GM12878 (cell line): ENCODE results near the gene SRPK2. TPM values are rescaled to one million over a fixed set of nuclear protein-coding genes. Genes with fewer than 3 reads are reported as not detected.
"Not testable (repeated sequence)": the region's sequence is repeated elsewhere in the genome, so short reads cannot be mapped to it uniquely, and the experiment has no call there.

Source experiments
- ATAC-seq: fragments of 200-7000 bp; cut with Tn5 transposase; 3 replicates; pipeline ENCODE4 v1.9.1; 2020; ENCODE audit warnings: mild to moderate bottlenecking, moderate library complexity
- BruUV-seq: library from RNA; stranded (reverse); fragments of 400-500 nt; replicated peaks from 2 replicates; lab custom pipeline; 2021; lab: Mats Ljungman, UMichigan
- CTCF ChIA-PET: fragments of 300-600 bp; sonication (Branson Sonifier 250); formaldehyde crosslinking; extraction: SDS; loops from one replicate; lab custom pipeline; 2021; ENCODE audit warnings: inconsistent platforms; lab: Yijun Ruan, JAX
- POLR2A ChIA-PET: fragments of 350-600 bp; formaldehyde crosslinking; extraction: SDS; loops from one replicate; lab custom pipeline; 2021; ENCODE audit warnings: inconsistent platforms; lab: Charles Lee
- RAD21 ChIA-PET: fragments of 300-600 bp; sonication (Branson Sonifier 250); formaldehyde crosslinking; loops from one replicate; lab custom pipeline; 2023; ENCODE audit warnings: antibody characterized with exemption; ENCODE audit not compliant: unreplicated experiment; lab: Charles Lee
- SMC1A ChIA-PET: fragments of 300-600 bp; sonication (Branson Sonifier 250); formaldehyde crosslinking; loops from one replicate; lab custom pipeline; 2023; ENCODE audit not compliant: unreplicated experiment, uncharacterized antibody; lab: Charles Lee
- DNase-seq: peaks from one replicate; pipeline ENCODE4 v3.0.0-alpha.2; 2011; ENCODE audit warnings: low read depth, low spot score
- FAIRE-seq: peaks from 3 replicates; lab custom pipeline; 2011; peaks lifted over from hg19 to GRCh38; lab: Jason Lieb, UNC
- H2AFZ ChIP-seq: 2 replicates; pipeline ENCODE4 v1.6.0; 2011; ENCODE audit warnings: low read depth, low read length, control low read depth; ENCODE audit not compliant: control insufficient read depth
- H3K27ac ChIP-seq: 2 replicates; pipeline ENCODE4 v1.5.1; 2011; ENCODE audit warnings: control low read depth; ENCODE audit not compliant: control insufficient read depth, insufficient read depth
- H3K27me3 ChIP-seq, 2 experiments: replicated peaks in 1 of 2; 2 replicates each; pipeline versions ENCODE4 v1.6.0 to v1.6.1; 2011; ENCODE audit warnings: low read length in 1 of 2; ENCODE audit not compliant: control insufficient read depth in 2 of 2, insufficient read depth in 2 of 2
- H3K36me3 ChIP-seq, 2 experiments: 2 replicates each; pipeline ENCODE4 v1.5.1; 2011; ENCODE audit warnings: low read length in 1 of 2; ENCODE audit not compliant: control insufficient read depth in 2 of 2, insufficient read depth in 2 of 2
- H3K4me1 ChIP-seq: 2 replicates; pipeline ENCODE4 v1.6.1; 2011; ENCODE audit warnings: mild to moderate bottlenecking, low read length, moderate library complexity, mixed read lengths; ENCODE audit not compliant: control insufficient read depth, insufficient read depth
- H3K4me2 ChIP-seq: 2 replicates; pipeline ENCODE4 v1.6.0; 2011; ENCODE audit warnings: control low read depth; ENCODE audit not compliant: control insufficient read depth, insufficient read depth
- H3K4me3 ChIP-seq: fragments of 200-600 bp; sonication (generic); 2 replicates; pipeline ENCODE4 v1.5.1; 2016
- H3K79me2 ChIP-seq: 2 replicates; pipeline ENCODE4 v1.6.0; 2011; ENCODE audit warnings: low read length; ENCODE audit not compliant: control insufficient read depth, insufficient read depth
- H3K9ac ChIP-seq: 2 replicates; pipeline ENCODE4 v1.8.0; 2011; ENCODE audit warnings: low read length, control low read depth, mixed read lengths; ENCODE audit not compliant: control insufficient read depth, insufficient read depth
- H3K9me3 ChIP-seq: replicated peaks from 3 replicates; pipeline ENCODE4 v1.5.1; 2011; ENCODE audit warnings: mild to moderate bottlenecking, low read length; ENCODE audit not compliant: control insufficient read depth, insufficient read depth
- H4K20me1 ChIP-seq: 2 replicates; pipeline ENCODE4 v1.6.0; 2011; ENCODE audit not compliant: control insufficient read depth, insufficient read depth
- GATAD2B ChIP-seq: fragments of 450-650 bp; conservative IDR thresholded peaks from 2 replicates; pipeline ENCODE4 v1.6.1; 2017; ENCODE audit warnings: low read depth, mild to moderate bottlenecking, moderate library complexity
- HDAC6 ChIP-seq: fragments of 200-600 bp; sonication (generic); IDR thresholded peaks from one replicate; pipeline ENCODE4 v1.8.0; 2017; ENCODE audit warnings: antibody characterized with exemption; ENCODE audit not compliant: unreplicated experiment
- NFYB ChIP-seq: IDR thresholded peaks from 2 replicates; pipeline ENCODE4 v1.6.1; 2011; ENCODE audit warnings: low read depth, mild to moderate bottlenecking, low read length, improper control_type of control experiment, moderate library complexity; ENCODE audit not compliant: insufficient read depth
- WGBS: methylation state at CpG from one replicate; pipeline ENCODE4 v1.1.6; 2016; ENCODE audit warnings: low lambda C conversion rate; ENCODE audit not compliant: insufficient replicate concordance, insufficient coverage; ENCODE audit errors: missing lambda C conversion rate; 5-methylcytosine and 5-hydroxymethylcytosine counted together
- in situ Hi-C: fragments of 300-500 bp; cut with MboI; formaldehyde crosslinking; loops from 9 replicates; pipeline ENCODE4 v1.14.3; 2018; ENCODE audit warnings: mixed read lengths
- intact Hi-C: fragments of 100-400 bp; cut with micrococcal nuclease; formaldehyde crosslinking; loops from one replicate; pipeline ENCODE4 v1.14.2; 2022; ENCODE audit not compliant: unreplicated experiment
- polyA plus RNA-seq, 11 experiments: library from polyadenylated mRNA; depleted of rRNA in 4 of 11; unstranded in 6 of 11; stranded (reverse) in 5 of 11; fragments of >200 nt; fragmentation: Nextera tagmentation in 4 of 11; fragmentation: Illumina TruSeq in 1 of 11; extraction: Ambion mirVana in 4 of 11; extraction: Trizol in 1 of 11; gene quantifications; 1 replicate in 1 of 11; 2 replicates in 10 of 11; pipeline versions ENCODE4 v1.2.1 to v1.2.3, GENCODE V29; 2011 to 2016; ENCODE audit warnings: inconsistent platforms in 2 of 11, missing spikeins in 2 of 11, low read depth in 1 of 11
- total RNA-seq, 4 experiments: library from RNA; depleted of rRNA in 3 of 4; stranded (reverse); fragments of >200 nt in 3 of 4; fragmentation: Illumina TruSeq in 1 of 4; extraction: Trizol in 1 of 4; gene quantifications; 2 replicates each; pipeline versions ENCODE4 v1.2.1 to v1.2.3, GENCODE V29; 2013 to 2021

Gene SRPK2
- total and polyA plus RNA-seq, 10 of the 15 experiments (the other 5 are each of a cell fraction or from before 2014, with no cell fraction given): 13.2 to 32.8 (median 24.5) TPM

- TF ChIP-seq NFYB: no peak
- TF ChIP-seq HDAC6: no peak
- TF ChIP-seq GATAD2B: no peak
These were observed 127.0 kb downstream of the SRPK2 start (continued) for GRCh38 chr7:105261689-105262088.

- H3K4me3 ChIP-seq, DNase-seq, H3K36me3 ChIP-seq, RAD21 ChIA-PET, FAIRE-seq, H3K9me3 ChIP-seq, H3K4me1 ChIP-seq, H3K27ac ChIP-seq, in situ Hi-C loops, H3K79me2 ChIP-seq, CTCF ChIA-PET, POLR2A ChIA-PET, H3K9ac ChIP-seq, H3K4me2 ChIP-seq, BruUV-seq, SMC1A ChIA-PET, ATAC-seq, intact Hi-C loops, H4K20me1 ChIP-seq, H2AFZ ChIP-seq, H3K27me3 ChIP-seq: not testable (repeated sequence)
- 75% methylated on average over 2 of the region's 2 CpGs for WGBS
These were observed 128.4 kb downstream of the SRPK2 start for GRCh38 chr7:105260201-105260871.

- BruUV-seq, DNase-seq, SMC1A ChIA-PET, RAD21 ChIA-PET, H3K27me3 ChIP-seq, H4K20me1 ChIP-seq, in situ Hi-C loops, H3K36me3 ChIP-seq, H3K4me1 ChIP-seq, H3K79me2 ChIP-seq, CTCF ChIA-PET, POLR2A ChIA-PET, H3K27ac ChIP-seq, H3K9ac ChIP-seq, H3K9me3 ChIP-seq, H2AFZ ChIP-seq, FAIRE-seq, ATAC-seq, H3K4me3 ChIP-seq, H3K4me2 ChIP-seq, intact Hi-C loops: not testable (repeated sequence)
These were observed 129.8 kb downstream of the SRPK2 start for GRCh38 chr7:105258919-105259318.
